Activated CD4-positive, CD25-positive, alpha-beta regulatory T cell treated with anti-CD3 and anti-CD28 coated beads, Interleukin-2, amount 50 U/mL, for 24 hours (primary cell): Measurements from ENCODE around the gene MT1F.

Experiments used
- ATAC-seq, 2 donors: fragments of 150-1000 bp; cut with Tn5 transposase; one replicate each; pipeline ENCODE4 v1.10.0; 2021; ENCODE audit warnings: mild to moderate bottlenecking in 1 of 2, moderate library complexity in 1 of 2

MT1F gene

GRCh38 chr16:56701534-56701933, 43.8 kb downstream of the MT1F start:
- no peak for ATAC-seq

- no peak for ATAC-seq
Observed at GRCh38 chr16:56702836-56703235, 45.1 kb downstream of the MT1F start.
